Measurements from ENCODE around the gene CIROP.

Gene CIROP

DNA sequence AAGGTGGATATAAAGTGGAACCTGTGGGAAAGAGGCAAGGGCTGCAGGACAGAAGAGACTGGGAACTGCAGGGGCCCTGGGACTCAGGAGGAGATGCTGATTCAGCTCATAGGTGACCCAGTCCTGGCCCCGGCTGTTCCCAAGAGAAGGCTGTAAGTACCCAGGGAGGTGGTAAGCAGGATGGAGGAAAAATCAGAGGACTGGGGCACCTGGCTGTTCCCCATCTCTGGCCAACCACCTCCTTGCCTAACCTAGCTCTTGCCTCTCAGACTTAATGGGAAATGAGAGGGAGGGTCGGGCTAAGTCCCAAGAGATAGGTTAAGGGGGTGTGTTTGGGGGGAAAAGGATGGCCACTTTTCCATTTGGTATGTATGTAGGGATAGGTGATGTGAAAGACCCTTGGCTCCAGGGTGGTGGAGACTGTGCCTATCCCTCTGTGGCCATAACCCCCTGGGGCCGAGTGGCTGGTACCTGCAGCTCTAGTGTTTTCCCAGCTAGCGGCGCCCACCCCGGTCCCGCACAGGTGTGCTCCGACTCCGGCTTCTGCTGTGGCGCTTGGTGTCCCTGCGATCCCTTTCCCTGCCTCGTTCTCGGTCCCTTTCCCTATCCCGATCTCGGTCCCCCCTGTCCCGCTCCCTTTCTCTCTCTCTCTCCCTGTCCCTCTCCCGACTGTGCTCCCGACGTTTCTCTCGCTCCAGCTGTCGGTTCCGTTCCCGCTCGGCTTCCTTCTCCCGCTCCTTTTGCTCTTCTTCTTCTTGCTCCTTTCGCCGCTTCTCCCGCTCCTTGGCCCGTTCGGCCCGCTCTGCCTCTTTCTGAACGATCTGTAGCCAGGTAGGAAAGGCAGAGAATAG is 45.9 kb downstream of the CIROP start:
- H3K9me2 ChIP-seq (replicated peaks; ENCODE audit: insufficient read depth, low read length): no peaks in the 10 kb centered on the region
- peaks cover 18% of the 10 kb centered on the region for H3K36me3 ChIP-seq (ENCODE audit: low read length)
- no peaks in the 10 kb centered on the region for H3K9me3 ChIP-seq (ENCODE audit: insufficient read depth, low read length)
- H3K4me2 ChIP-seq (ENCODE audit: low read depth, low read length, poor library complexity, severe bottlenecking): no peak overlapping the region
- H3K27me3 ChIP-seq (ENCODE audit: low read length): no peaks in the 10 kb centered on the region
- no peak overlapping the region for H2AFZ ChIP-seq (ENCODE audit: low read depth, low read length, severe bottlenecking)
- peaks cover 9% of the 10 kb centered on the region; the same call in 1 of the 2 replicates for H3F3A ChIP-seq (ENCODE audit: insufficient read depth)
- H3K27ac ChIP-seq (ENCODE audit: low read depth, low read length): no peak overlapping the region
- no peaks in the 10 kb centered on the region for H4K20me1 ChIP-seq (ENCODE audit: low read depth, low read length)
- H3K79me2 ChIP-seq (ENCODE audit: insufficient read depth, low read length): no peaks in the 10 kb centered on the region
- no peak overlapping the region for H3K9ac ChIP-seq (ENCODE audit: low read length)
- no peak overlapping the region for H3K4me3 ChIP-seq (ENCODE audit: insufficient read depth, low read length, poor library complexity, severe bottlenecking)
- TF ChIP-seq EZH2phosphoT487 (conservative IDR thresholded peaks at IDR 0.05; ENCODE audit: low read length): no peak
- TF ChIP-seq, protein P1, sequence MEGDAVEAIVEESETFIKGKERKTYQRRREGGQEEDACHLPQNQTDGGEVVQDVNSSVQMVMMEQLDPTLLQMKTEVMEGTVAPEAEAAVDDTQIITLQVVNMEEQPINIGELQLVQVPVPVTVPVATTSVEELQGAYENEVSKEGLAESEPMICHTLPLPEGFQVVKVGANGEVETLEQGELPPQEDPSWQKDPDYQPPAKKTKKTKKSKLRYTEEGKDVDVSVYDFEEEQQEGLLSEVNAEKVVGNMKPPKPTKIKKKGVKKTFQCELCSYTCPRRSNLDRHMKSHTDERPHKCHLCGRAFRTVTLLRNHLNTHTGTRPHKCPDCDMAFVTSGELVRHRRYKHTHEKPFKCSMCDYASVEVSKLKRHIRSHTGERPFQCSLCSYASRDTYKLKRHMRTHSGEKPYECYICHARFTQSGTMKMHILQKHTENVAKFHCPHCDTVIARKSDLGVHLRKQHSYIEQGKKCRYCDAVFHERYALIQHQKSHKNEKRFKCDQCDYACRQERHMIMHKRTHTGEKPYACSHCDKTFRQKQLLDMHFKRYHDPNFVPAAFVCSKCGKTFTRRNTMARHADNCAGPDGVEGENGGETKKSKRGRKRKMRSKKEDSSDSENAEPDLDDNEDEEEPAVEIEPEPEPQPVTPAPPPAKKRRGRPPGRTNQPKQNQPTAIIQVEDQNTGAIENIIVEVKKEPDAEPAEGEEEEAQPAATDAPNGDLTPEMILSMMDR (IDR thresholded peaks at IDR 0.05; ENCODE audit: insufficient read depth, low read length, poor library complexity, severe bottlenecking): no peak

DNA sequence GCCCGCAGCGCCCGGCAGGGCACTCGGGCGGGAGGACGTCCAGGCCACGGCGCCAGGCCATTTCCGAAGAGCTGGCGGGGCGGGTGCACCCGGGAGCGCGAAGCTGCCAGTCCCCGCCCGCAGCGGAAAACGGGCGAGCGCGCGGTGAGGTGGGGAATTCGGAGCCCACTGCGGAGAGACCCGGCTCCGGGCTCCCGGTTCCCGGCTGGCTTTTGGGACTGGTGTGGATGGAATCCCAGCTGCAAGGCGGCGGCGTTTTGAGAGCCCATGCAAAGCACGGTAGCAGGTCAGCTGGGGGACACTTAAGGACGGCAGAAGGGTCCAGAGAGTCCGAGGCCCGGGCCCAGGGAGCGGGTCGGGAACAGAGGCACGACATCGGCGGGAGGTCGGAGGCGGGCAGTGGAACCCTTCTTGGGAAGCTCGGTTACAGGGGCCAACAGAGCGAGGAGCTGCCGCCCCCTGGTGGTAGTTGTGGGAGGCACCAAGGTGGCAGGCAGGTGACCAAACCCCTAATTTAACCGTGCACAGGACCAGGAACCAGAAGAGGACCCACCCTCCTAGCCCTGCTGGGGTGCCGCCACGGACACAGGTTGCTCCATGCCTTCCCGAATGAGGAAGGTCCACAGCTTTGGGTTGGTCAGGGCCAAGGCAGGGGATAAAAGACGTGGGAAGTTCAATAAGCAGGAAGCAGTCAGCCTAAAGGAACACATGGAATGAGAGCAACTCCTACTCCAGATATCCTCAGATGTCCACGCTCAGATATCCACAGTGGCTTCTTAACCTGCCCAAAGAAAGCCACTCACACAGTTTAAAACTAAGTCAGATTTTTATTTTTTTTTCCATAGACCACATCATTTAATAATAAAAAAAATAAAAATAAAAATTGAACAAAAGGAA is 46.8 kb downstream of the CIROP start:
- Histone ChIP-seq H3K9ac (ENCODE audit: low read length) (peak overlapping the region; percentile 78), H3K79me2 (ENCODE audit: insufficient read depth, low read length) (no peaks in the 10 kb centered on the region), H3K36me3 (ENCODE audit: low read length) (peaks cover 9% of the 10 kb centered on the region; the same call in 1 of the 2 replicates), H2AFZ (ENCODE audit: low read depth, low read length, severe bottlenecking) (peak overlapping the region; percentile 90), H3K9me3 (ENCODE audit: insufficient read depth, low read length) (no peaks in the 10 kb centered on the region), H3K27ac (ENCODE audit: low read depth, low read length) (no peak overlapping the region; the same call in 1 of the 2 replicates), H4K20me1 (ENCODE audit: low read depth, low read length) (no peaks in the 10 kb centered on the region), H3K27me3 (ENCODE audit: low read length) (no peaks in the 10 kb centered on the region), H3F3A (ENCODE audit: insufficient read depth) (peaks cover 9% of the 10 kb centered on the region; the same call in 1 of the 2 replicates), H3K4me2 (ENCODE audit: low read depth, low read length, poor library complexity, severe bottlenecking) (peak overlapping the region; percentile 96), H3K9me2 (replicated peaks; ENCODE audit: insufficient read depth, low read length) (no peaks in the 10 kb centered on the region), H3K4me3 (ENCODE audit: insufficient read depth, low read length, poor library complexity, severe bottlenecking) (peak overlapping the region; percentile 65)
- TF ChIP-seq EZH2phosphoT487 (conservative IDR thresholded peaks at IDR 0.05; ENCODE audit: low read length): no peak
- TF ChIP-seq, protein P1 (IDR thresholded peaks at IDR 0.05; ENCODE audit: insufficient read depth, low read length, poor library complexity, severe bottlenecking): peak; percentile 87

DNA sequence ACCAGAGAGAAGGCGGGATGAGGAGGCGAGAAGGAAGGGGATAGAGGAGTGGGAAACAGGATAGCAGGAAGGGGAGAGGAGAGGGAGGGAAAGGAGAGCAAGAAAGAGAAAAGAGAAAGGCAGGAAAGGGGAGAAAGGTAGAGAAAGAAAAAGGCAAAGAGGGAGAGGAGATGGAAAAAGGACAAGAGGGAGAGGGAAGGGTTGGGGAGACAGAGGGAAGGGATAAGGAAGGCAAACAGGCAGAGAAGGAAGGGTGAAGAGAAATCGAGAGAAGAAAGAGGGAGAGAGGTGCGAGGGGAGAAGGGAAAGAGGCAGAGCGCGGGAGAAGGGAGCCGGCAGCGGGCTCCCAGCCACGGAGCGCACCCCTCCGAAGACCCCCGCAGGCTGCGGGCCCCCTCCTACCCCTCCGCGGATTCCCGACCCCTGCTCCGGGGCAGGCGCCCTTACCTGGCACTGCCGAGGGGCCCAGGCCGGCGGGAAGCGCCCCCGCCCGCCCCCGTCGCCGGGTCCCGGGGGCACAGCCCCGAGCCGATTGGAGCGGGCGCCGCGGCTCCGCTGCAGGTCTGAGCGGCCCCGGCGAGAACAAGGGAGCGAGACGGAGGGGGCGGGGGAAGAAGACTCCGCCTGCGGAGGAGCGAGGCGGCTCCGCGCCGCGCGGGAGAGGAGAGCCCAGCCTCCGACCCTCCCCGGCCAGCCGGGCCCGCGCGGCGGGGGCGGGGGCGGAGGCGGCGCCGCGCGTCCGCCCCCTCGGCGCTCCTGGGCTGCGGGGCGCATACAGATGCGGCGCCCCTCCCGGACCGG is 47.6 kb downstream of the CIROP start, which contains the start of gene CDH24:
Gene CDH24 (minus strand): TSS at position 565 of the 801 bp plus-strand sequence. CDS start 1,787 bp downstream, outside the sequence.
- H3K4me3 ChIP-seq (ENCODE audit: insufficient read depth, low read length, poor library complexity, severe bottlenecking): peak within 1 kb of the TSS; percentile 65
- H3K9me2 ChIP-seq (replicated peaks; ENCODE audit: insufficient read depth, low read length): no peaks in the 10 kb centered on the region
- H4K20me1 ChIP-seq (ENCODE audit: low read depth, low read length): no peaks in the 10 kb centered on the region
- H2AFZ ChIP-seq (ENCODE audit: low read depth, low read length, severe bottlenecking): peak within 1 kb of the TSS; percentile 90
- peaks cover 4% of the 10 kb centered on the region; the same call in 1 of the 2 replicates for H3K36me3 ChIP-seq (ENCODE audit: low read length)
- H3K27me3 ChIP-seq (ENCODE audit: low read length): no peaks in the 10 kb centered on the region
- peaks cover 9% of the 10 kb centered on the region; the same call in 1 of the 2 replicates for H3F3A ChIP-seq (ENCODE audit: insufficient read depth)
- no peaks in the 10 kb centered on the region for H3K9me3 ChIP-seq (ENCODE audit: insufficient read depth, low read length)
- no peak for TF ChIP-seq EZH2phosphoT487 (conservative IDR thresholded peaks at IDR 0.05; ENCODE audit: low read length)
- H3K79me2 ChIP-seq (ENCODE audit: insufficient read depth, low read length): no peaks in the 10 kb centered on the region
- H3K9ac ChIP-seq (ENCODE audit: low read length): peak within 1 kb of the TSS; percentile 78
- peak within 1 kb of the TSS; percentile 96 for H3K4me2 ChIP-seq (ENCODE audit: low read depth, low read length, poor library complexity, severe bottlenecking)
- no peak within 1 kb of the TSS; the same call in 1 of the 2 replicates for H3K27ac ChIP-seq (ENCODE audit: low read depth, low read length)

Measured in SU-DHL-6 (cell line).